ENCODE measurements around the gene CPLX1.
"Not testable (repeated sequence)": the region's sequence is repeated elsewhere in the genome, so short reads cannot be mapped to it uniquely, and the experiment has no call there.

Gene CPLX1

GRCh38 chr4:790466-790820, 35.5 kb downstream of the CPLX1 start:
- no peak for DNase-seq

DNA sequence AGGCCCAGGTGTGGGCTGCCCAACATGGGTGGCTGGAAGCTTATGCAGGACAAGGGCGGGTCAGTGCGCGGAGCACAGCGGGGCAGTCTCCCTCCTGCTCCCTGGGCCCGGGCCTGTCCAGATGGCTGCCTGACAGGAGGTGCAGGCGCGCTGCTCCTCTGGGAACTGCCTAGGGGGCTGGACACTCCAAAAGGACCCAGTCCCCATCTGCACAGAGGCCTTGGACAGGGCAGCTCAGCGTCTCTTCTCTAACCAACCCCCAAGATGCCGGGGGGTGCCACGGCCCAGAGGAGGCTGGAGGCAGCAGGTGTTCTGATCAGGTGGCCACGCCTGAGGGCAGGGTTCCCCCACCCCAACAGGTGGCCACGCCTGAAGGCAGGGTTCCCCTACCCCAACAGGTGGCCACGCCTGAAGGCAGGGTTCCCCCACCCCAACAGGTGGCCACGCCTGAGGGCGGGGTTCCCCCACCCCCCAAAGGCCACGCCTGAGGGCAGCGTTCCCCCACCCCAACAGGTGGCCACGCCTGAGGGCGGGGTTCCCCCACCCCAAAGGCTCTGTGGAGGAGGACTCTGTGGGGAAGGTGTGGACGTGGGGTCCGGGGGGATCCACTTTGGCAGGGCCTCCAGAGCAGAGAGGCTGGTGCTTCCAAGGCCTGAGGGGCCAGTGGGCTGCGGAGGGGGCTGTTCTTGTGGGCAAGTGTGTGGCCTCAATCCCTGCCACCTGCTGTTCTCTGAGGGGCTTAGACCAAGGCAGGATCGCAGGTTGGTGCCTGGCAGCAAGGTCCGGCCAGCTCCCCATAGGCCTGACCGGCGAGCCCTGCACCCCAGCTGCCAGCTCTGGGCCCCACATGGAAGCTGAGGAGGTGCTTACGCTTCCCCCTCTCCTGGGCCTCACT, 36.1 kb downstream of the CPLX1 start:
- DNase-seq: no peak

- DNase-seq: no peak
These were observed 37.2 kb downstream of the CPLX1 start for GRCh38 chr4:788636-789297.

- no peak for DNase-seq
These were observed 37.8 kb downstream of the CPLX1 start for GRCh38 chr4:788006-788635.

GRCh38 chr4:787561-787981, 38.4 kb downstream of the CPLX1 start:
- no peak for DNase-seq

GRCh38 chr4:786861-787300, 39.0 kb downstream of the CPLX1 start:
- DNase-seq: no peak

GRCh38 chr4:786074-786741, 39.7 kb downstream of the CPLX1 start:
- DNase-seq: no peak

GRCh38 chr4:785332-786073, 40.4 kb downstream of the CPLX1 start:
- DNase-seq: no peak

DNA sequence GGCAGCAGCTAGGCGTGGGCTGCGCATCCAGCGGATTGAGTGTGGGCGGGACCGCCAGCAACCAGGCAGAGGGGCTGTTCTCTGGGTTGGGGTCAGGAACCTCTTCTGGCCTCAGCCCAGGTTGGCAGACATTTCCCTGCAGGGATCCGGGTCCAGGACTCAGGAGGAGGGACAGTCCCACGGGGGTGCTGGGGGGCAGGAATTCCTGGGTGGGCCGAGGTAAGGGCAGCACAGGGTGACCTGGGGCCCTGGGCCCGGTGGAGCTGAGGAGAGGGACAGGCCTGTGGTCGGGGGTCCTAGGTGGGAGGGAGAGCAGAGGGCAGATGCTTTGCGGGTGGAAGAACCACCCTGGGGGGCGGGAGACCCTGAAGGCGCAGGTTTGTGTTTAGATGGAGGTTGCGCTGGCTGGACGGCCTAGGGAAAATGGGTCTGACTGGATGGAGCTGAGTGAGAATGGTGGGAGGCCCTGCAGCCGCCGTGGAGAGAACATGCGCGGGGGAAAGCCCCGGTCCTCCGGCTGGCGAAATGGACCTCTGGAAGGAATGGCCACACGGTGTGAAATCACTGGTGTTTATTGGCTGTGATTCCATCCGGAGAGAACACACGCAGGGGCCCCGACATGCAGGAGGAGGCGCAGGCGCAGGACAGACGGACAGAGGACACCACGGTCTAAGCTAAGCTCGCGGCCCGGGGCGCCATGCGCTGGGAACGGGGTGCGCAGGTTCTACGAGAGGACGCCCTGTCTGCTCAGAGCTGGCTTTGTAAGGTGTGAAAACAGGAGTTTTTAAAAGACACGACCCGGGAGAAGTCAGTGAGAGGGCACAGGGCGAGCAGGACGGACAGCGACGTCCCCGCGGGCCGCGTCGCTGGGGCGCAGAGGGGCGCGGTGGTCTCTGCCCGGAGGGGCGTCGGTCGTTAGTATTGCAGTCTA, 41.3 kb downstream of the CPLX1 start:
- DNase-seq: no peak

DNA sequence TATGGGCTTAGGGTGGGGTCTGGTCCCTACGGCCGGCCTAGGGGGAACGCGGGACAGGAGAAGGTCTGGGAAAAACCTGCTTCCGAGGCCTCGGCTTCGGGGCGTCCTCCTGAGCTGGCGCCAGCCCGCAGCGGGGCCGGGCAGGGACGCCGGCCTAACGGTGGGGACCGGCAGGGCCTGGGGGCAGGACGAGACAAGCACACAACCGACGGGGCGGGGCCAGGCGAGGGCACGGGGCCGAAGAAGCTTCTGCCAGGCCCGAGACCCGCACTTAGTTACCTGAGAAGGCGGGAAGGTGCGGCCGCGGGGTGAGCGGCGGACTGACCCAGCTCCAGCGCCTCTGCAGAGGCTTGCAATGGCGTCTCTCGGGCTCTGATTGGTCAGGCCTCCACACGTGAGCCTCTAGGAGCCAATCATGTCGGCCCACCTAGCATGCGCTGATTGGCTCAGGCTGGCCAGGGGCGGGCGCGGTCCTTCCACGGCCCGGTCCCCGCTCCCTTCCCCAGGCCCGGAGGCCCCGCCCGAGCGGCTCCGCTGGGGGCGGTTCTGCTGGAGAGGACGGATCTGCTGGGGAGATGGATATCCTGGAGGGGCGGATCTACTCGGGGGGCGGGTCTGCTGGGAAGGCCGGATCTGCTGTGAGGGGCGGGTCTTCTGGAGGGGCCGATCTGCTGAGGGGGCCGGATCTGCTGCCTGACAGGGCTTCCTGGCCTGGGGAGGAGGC, 44.3 kb downstream of the CPLX1 start:
- peak; percentile 100 for DNase-seq

DNA sequence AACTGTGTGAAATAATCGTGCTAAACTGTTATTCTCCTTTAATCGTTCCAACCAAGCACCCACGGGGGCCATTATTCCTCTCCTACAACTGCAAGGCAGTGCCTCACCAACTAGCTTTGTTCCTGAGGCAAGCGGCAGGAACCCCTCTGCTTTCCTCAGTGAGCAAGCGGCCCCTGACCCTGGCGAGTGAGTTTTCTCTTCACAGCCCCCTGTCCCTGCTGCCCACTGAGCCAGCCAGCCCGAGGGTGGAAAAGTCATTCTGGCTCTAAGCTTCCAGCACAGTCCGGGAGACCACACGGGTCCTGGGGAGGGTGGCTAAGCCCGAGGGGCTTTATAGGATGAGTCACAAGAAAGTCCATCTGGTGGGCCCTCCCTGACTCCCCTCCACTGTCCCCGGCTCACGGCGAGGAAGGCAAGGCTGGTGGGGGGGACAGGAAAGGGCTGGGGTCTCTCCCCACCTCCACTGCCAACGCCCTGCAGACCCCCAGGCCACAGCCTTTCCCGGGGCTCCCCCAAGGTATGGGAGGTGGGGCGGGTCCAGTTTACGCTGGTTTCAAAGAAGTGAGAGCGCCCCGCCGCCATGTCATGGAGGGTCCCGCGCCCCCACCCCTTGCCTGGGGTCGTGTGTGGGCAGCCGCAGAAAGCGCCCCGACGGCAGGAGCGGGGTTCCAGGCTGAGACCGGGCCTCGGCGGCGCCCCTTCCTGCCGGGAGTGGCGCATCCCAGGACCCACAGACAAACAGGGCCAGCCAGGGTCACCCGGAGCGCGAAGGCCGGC, 45.0 kb downstream of the CPLX1 start:
- no peak for DNase-seq

DNA sequence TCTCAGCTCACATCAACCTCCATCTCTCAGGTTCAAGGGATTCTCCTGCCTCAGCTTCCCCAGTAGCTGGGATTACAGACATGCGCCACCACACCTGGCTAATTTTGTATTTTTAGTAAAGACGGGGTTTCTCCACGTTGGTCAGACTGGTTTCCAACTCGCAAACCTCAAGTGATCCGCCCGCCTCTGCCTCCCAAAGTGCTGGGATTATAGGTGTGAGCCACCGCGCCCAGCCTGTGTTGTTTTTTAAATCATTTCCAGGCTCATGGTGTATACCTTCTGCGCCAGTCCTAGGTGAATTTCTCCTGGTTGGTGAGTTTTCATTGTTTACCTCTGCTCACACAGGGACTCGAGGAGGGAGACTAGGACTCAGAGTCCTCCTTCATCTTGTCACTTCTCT, 45.7 kb downstream of the CPLX1 start:
- not testable (repeated sequence) for DNase-seq

DNA sequence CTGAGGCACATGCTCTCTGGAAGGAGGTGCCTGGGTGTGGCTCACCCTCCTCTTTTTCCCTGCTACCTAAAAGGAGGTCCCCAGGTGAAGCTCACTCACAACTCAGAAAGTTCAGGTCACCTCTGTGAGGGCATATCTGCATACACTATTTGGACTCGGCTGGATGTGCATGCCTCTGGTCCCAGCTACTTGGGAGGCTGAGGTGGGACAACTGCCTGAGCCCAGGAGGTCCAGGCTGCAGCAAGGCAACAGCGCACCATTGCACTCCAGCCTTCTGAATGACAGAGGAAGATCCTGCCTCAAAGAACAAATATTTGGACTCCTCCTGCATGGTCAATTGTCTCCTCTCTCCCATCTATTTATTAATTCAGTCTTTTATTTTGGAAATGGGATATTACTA, 46.4 kb downstream of the CPLX1 start:
- no peak for DNase-seq

- no peak for DNase-seq
These were observed 48.2 kb downstream of the CPLX1 start for GRCh38 chr4:777520-778262.

DNA sequence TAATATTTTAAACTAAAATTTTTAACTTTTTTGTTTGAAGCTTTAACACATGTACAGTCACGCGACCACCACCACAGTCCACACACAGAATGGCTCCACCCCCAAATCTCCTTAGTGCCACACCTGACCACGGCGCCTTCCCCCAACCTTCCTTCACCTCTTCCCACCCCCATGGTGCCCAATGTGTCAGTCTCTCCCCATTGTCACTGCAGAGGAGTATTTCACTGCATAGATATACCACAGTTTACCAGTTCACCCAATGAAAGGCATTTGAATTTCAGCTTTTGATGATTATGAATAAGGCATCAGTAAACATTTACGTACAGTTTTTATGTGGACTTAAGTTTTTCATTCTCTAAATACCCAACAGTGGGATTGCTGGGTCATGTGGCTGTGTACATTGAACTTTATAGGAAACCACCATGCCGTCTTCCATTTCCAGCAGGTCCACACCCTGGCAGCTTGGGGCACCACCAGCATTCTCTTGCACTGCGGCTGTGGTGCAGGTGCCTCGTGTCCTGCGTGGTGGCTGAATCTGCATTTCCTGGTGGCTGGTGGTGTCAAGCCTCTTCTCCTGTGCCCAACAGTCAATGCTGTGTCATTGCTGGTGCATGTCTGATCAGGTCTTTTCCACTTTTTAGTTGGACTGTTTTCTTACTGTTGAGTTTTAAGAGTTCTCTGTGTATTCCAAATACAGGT, 49.0 kb downstream of the CPLX1 start:
- no peak for DNase-seq

GRCh38 chr4:775485-775884, 50.4 kb downstream of the CPLX1 start:
- DNase-seq: not testable (repeated sequence)

GRCh38 chr4:774419-775092, 51.4 kb downstream of the CPLX1 start:
- not testable (repeated sequence) for DNase-seq

DNA sequence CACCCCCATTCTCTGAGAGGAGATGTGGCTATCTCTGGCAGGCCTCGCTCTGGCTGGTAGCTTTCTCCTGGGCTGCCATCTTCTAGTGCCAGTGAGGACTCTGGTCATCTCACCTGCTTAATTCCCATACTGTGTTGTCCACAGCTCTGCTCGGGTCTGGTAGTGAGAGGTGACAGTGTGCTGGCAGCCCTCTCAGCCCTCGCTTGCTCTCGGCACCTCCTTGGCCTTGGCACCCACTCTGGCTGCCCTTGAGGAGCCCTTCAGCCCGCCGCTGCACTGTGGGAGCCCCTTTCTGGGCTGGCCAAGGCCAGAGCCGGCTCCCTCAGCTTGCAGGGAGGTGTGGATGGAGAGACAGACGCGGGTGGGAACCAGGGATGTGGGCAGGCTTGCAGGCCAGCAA, 52.7 kb downstream of the CPLX1 start:
- no peak for DNase-seq

Measured in activated naive CD4-positive, alpha-beta T cell treated with Interleukin-2 at 50 U/mL for 16 hours (primary cell).